ENCODE data around the gene LIPT1. TPM values are rescaled to one million over a fixed set of nuclear protein-coding genes. Genes with fewer than 3 reads are reported as not detected.
"Not testable (repeated sequence)": the region's sequence is repeated elsewhere in the genome, so short reads cannot be mapped to it uniquely, and the experiment has no call there.

The LIPT1 gene
- total RNA-seq, 1 donor from 2014 or later: not detected

- Histone ChIP-seq H3K4me3 (no peak overlapping the region), H3K27me3 (no peaks in the 10 kb centered on the region), H3K9me3 (no peaks in the 10 kb centered on the region), H3K36me3 (peaks cover 0 to 34% of the 10 kb centered on the region in 2 donors), H3K4me1 (no peaks in the 10 kb centered on the region), H3K27ac (no peak overlapping the region)
- no peak for DNase-seq (ENCODE audit: low spot score in 2 of 2)
- TF ChIP-seq CTCF (IDR thresholded peaks at IDR 0.05): no peak
- intact Hi-C loops (cut with DNase I): no loop called here
Measured at GRCh38 chr2:99188357-99188756, 33.6 kb downstream of the LIPT1 start.

- peaks cover 9 to 44% of the 10 kb centered on the region in 2 donors for H3K36me3 ChIP-seq
Measured at GRCh38 chr2:99190548-99190947, 35.8 kb downstream of the LIPT1 start.

GRCh38 chr2:99192364-99192763 is 37.6 kb downstream of the LIPT1 start:
- intact Hi-C loops (cut with DNase I): not testable (repeated sequence)

More at GRCh38 chr2:99190548-99190947, 35.8 kb downstream of the LIPT1 start:
- H3K9me3 ChIP-seq: no peaks in the 10 kb centered on the region
- H3K27me3 ChIP-seq: no peaks in the 10 kb centered on the region
- no peak for DNase-seq (ENCODE audit: low spot score in 2 of 2)
- TF ChIP-seq CTCF (IDR thresholded peaks at IDR 0.05): no peak
- no peaks in the 10 kb centered on the region for H3K4me1 ChIP-seq
- no peak overlapping the region for H3K27ac ChIP-seq
- intact Hi-C loops (cut with DNase I): no loop called here
- H3K4me3 ChIP-seq: no peak overlapping the region

GRCh38 chr2:99198103-99198841 is 43.5 kb downstream of the LIPT1 start:
- Histone ChIP-seq H3K36me3 (peaks cover 27 to 37% of the 10 kb centered on the region in 2 donors), H3K27ac (no peak overlapping the region), H3K9me3 (no peaks in the 10 kb centered on the region), H3K27me3 (no peaks in the 10 kb centered on the region), H3K4me1 (no peaks in the 10 kb centered on the region), H3K4me3 (no peak overlapping the region)
- intact Hi-C loops (cut with DNase I): no loop called here
- TF ChIP-seq CTCF (IDR thresholded peaks at IDR 0.05): no peak
- no peak for DNase-seq (ENCODE audit: low spot score in 2 of 2)

More at GRCh38 chr2:99192364-99192763, 37.6 kb downstream of the LIPT1 start:
- not testable (repeated sequence) for H3K4me3 ChIP-seq; H3K9me3 ChIP-seq; H3K4me1 ChIP-seq; DNase-seq (ENCODE audit: low spot score in 2 of 2); H3K27ac ChIP-seq; H3K27me3 ChIP-seq
- H3K36me3 ChIP-seq: peaks cover 19 to 62% of the 10 kb centered on the region in 2 donors

GRCh38 chr2:99200076-99200800 is 45.5 kb downstream of the LIPT1 start:
- Histone ChIP-seq H3K4me1 (no peaks in the 10 kb centered on the region), H3K27ac (no peak overlapping the region), H3K27me3 (no peaks in the 10 kb centered on the region), H3K9me3 (no peaks in the 10 kb centered on the region), H3K4me3 (no peak overlapping the region), H3K36me3 (peaks cover 22 to 31% of the 10 kb centered on the region in 2 donors)
- no peak for DNase-seq (ENCODE audit: low spot score in 2 of 2)
- intact Hi-C loops (cut with DNase I): no loop called here
- no peak for TF ChIP-seq CTCF (IDR thresholded peaks at IDR 0.05)

All from ascending aorta (tissue), 2 donors.